ENCODE results near the gene TSEN34. TPM values are rescaled to one million over a fixed set of nuclear protein-coding genes. Genes with fewer than 3 reads are reported as not detected.
"Not testable (repeated sequence)": the region's sequence is repeated elsewhere in the genome, so short reads cannot be mapped to it uniquely, and the experiment has no call there.

TSEN34 gene
- total RNA-seq, 2 experiments from 2014 or later = 8.3 to 12.1 TPM

DNA sequence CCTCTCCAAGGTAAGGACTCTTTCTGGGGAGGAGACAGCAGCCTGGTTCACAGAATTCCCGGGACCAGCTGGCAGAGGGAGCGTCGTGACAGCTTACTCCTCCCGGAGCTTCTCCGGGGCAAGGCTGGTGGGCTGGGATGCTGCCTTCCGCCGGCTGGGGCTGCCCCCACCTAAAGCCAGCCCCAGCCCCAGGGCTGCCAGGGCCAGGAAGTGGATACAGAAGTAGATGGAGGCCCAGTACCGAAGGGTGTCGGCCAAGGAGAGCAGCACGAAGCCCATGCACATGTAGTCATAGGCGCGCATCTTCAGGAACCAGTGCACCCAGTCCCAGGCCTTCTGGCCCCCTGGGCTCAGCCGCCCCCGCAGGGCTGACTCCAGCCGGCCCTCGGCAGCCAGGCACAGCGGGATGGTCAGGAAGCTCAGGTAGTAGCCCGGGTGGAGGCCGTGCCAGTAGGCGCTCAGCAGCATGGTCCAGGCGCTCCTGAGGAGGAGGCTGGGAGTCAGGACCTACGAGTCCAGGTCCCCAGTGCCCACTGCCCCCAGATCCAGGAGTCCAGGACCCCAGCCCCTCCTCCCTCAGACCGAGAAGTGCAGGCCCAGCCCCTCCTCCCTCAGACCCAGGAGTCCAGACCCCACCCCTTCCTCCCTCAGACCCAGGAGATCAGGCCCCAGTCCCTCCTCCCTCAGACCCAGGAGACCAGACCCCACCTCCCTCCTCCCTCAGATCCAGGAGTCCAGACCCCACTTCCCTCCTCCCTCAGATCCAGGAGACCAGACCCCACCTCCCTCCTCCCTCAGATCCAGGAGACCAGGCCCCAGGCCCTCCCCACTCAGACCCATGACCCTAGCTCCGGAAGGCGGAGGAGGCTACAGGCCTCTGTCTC lies 16.9 kb upstream of the TSEN34 start:
- CTCF ChIA-PET = interaction anchor here (0.6 to 1.4 kb wide), 3 partner anchors 14 to 92 kb away, joined by 3 to 6 read pairs (median 3); partner anchors contain the start of gene LENG1
- no peaks in the 10 kb centered on the region for H3K9me3 Mint-ChIP-seq (ENCODE audit: low read depth)
- H3K27ac Mint-ChIP-seq = no peak overlapping the region
- intact Hi-C loops (cut with DNase I, micrococcal nuclease) = loop anchor here in 1 of 2 experiments (2.0 kb wide), 1 partner anchor 15 kb away; the partner anchor contains the start of gene MBOAT7
- H3K4me1 Mint-ChIP-seq = no peaks in the 10 kb centered on the region
- DNase-seq (no peak), ATAC-seq (no peak)
- H3K36me3 Mint-ChIP-seq (ENCODE audit: low read depth) = peaks cover 20% of the 10 kb centered on the region
- H3K27me3 Mint-ChIP-seq = no peaks in the 10 kb centered on the region
- POLR2A ChIA-PET = interaction anchor here (0.7 kb wide), 1 partner anchor 8 kb away, joined by 3 read pairs; no protein-coding TSS in a partner anchor
- no peak overlapping the region for H3K4me3 Mint-ChIP-seq

- DNase-seq (peak; percentile 69), ATAC-seq (peak; percentile 94)
- Mint-ChIP-seq H3K27me3 (no peaks in the 10 kb centered on the region), H3K27ac (no peak overlapping the region), H3K9me3 (ENCODE audit: low read depth) (no peaks in the 10 kb centered on the region), H3K4me3 (no peak overlapping the region), H3K36me3 (ENCODE audit: low read depth) (peaks cover 36% of the 10 kb centered on the region), H3K4me1 (no peaks in the 10 kb centered on the region)
- ChIA-PET CTCF (no interaction called here), POLR2A (interaction anchor here (0.9 kb wide), 1 partner anchor 11 kb away, joined by 3 read pairs; no protein-coding TSS in a partner anchor)
- intact Hi-C loops (cut with DNase I, micrococcal nuclease) = loop anchor here in 1 of 2 experiments (1.0 kb wide), 1 partner anchor 11 kb away; the partner anchor contains the start of gene MBOAT7
These were observed 12.4 kb upstream of the TSEN34 start for GRCh38 chr19:54178581-54179261.

DNA sequence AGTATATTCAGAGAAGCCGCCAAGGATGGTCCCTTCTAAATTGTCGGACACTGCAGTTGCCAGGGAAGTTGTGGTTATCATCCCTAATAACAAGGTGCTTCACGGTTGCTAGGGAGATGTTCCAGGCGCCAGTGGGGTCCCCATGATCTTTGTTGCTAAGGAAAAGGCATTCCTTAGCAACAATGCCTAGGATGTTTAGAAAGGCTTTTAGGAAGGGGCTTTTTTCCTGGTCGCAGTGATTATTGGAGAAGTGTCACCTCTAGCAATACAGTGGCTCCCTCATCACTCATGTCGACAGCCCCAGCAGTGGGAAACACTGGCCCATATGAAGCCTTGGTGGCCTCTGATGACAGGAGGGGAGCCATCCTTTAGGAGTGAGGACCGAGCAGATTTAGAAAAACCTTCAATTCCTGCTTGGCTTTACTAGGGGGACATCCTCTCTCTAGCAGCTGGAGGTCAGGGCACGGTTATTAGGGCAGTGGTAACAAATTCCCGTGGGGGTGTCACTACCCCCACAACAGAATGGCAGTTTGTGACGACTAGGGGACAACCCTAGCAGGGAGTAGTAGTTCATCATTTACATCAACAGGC lies 11.8 kb upstream of the TSEN34 start:
- no peaks in the 10 kb centered on the region for H3K9me3 Mint-ChIP-seq (ENCODE audit: low read depth)
- ChIA-PET POLR2A (interaction anchor here (0.9 kb wide), 1 partner anchor 11 kb away, joined by 3 read pairs; no protein-coding TSS in a partner anchor), CTCF (no interaction called here)
- intact Hi-C loops (cut with DNase I, micrococcal nuclease) = no loop called here
- H3K4me3 Mint-ChIP-seq = no peak overlapping the region
- no peaks in the 10 kb centered on the region for H3K4me1 Mint-ChIP-seq
- H3K36me3 Mint-ChIP-seq (ENCODE audit: low read depth) = peaks cover 41% of the 10 kb centered on the region
- ATAC-seq (no peak), DNase-seq (no peak)
- no peak overlapping the region for H3K27ac Mint-ChIP-seq
- H3K27me3 Mint-ChIP-seq = no peaks in the 10 kb centered on the region

GRCh38 chr19:54179921-54180461 lies 11.1 kb upstream of the TSEN34 start:
- peaks cover 41% of the 10 kb centered on the region for H3K36me3 Mint-ChIP-seq (ENCODE audit: low read depth)

DNA sequence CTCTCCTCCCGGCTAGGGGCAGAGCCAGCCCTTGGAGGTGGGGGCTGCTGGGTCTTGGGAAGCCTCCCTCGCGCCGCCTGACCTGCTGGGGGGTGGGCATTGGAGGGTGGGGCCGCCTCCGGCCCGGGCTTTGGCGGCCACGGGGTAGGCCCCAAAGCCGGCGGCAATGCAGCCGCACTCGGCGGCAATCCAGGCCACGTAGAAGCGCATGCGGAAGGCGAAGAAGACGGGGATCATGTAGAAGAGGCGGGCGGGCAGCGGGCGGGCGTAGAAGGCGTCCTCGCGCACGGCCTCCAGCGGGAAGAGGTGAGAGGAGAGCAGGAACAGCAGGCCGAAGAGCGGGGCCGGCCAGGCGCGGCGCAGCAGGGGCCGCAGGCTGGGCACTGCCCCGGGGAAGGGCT lies 10.4 kb upstream of the TSEN34 start:
- ChIA-PET CTCF (interaction anchor here (0.9 kb wide), 1 partner anchor 11 kb away, joined by 3 read pairs; no protein-coding TSS in a partner anchor), POLR2A (no interaction called here)
- Mint-ChIP-seq H3K9me3 (ENCODE audit: low read depth) (no peaks in the 10 kb centered on the region), H3K4me1 (no peaks in the 10 kb centered on the region), H3K27ac (no peak overlapping the region), H3K36me3 (ENCODE audit: low read depth) (peaks cover 40% of the 10 kb centered on the region), H3K27me3 (no peaks in the 10 kb centered on the region), H3K4me3 (no peak overlapping the region)
- no peak for DNase-seq
- no peak for ATAC-seq
- intact Hi-C loops (cut with DNase I, micrococcal nuclease) = no loop called here

More at GRCh38 chr19:54179921-54180461, 11.1 kb upstream of the TSEN34 start:
- H3K27ac Mint-ChIP-seq = no peak overlapping the region
- DNase-seq = no peak
- ATAC-seq = no peak
- intact Hi-C loops (cut with DNase I, micrococcal nuclease) = no loop called here
- no peaks in the 10 kb centered on the region for H3K4me1 Mint-ChIP-seq
- H3K4me3 Mint-ChIP-seq = no peak overlapping the region
- ChIA-PET POLR2A (no interaction called here), CTCF (interaction anchor here (0.9 kb wide), 1 partner anchor 10 kb away, joined by 3 read pairs; no protein-coding TSS in a partner anchor)
- H3K27me3 Mint-ChIP-seq = no peaks in the 10 kb centered on the region
- H3K9me3 Mint-ChIP-seq (ENCODE audit: low read depth) = no peaks in the 10 kb centered on the region

DNA sequence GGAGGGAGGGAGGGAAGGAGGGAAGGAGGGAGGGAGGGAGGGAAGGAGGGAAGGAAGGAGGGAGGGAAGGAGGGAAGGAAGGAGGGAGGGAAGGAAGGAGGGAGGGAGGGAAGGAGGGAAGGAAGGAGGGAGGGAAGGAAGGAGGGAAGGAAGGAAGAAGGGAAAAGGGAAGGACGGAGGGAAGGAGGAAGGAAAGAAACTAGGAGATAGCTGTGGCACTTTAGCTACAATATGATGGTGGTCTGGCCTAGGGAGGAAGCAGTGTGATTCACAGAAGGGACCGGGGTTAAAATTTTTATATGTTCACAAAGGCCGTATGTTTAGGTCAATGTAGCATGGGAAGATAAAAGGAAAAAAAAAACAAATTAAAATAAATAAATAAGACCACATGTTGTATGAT lies 9.2 kb upstream of the TSEN34 start:
- DNase-seq; H3K9me3 Mint-ChIP-seq (ENCODE audit: low read depth); H3K27ac Mint-ChIP-seq; CTCF ChIA-PET; H3K4me3 Mint-ChIP-seq; ATAC-seq; H3K27me3 Mint-ChIP-seq; intact Hi-C loops (cut with DNase I, micrococcal nuclease); H3K4me1 Mint-ChIP-seq: not testable (repeated sequence)
- POLR2A ChIA-PET = interaction anchor here (1.1 kb wide), 1 partner anchor 9 kb away, joined by 5 read pairs; the partner anchor contains the start of gene TSEN34
- H3K36me3 Mint-ChIP-seq (ENCODE audit: low read depth) = peaks cover 41% of the 10 kb centered on the region

DNA sequence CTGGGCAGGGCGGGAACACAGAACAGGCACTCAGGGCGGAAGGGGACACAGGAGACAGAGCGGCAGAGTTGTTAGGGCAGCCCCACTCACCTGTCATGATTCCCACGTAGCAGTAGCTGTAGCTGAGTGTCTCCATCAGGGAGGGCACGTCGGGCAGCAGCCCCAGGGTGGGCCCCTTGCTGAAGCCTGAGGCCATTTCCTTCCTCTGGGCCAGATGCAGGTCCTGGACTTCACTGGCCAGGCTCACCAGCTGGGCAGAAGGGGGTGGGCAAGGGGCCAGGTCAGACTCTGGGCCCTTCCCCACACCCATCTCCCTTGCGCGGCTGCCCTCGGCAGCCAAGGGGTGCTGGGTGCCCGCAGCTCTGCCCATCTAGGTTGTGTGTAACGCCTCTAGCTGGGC lies 7.7 kb upstream of the TSEN34 start:
- ChIA-PET POLR2A (no interaction called here), CTCF (no interaction called here)
- Mint-ChIP-seq H3K27me3 (no peaks in the 10 kb centered on the region), H3K27ac (no peak overlapping the region), H3K9me3 (ENCODE audit: low read depth) (no peaks in the 10 kb centered on the region), H3K36me3 (ENCODE audit: low read depth) (peaks cover 46% of the 10 kb centered on the region), H3K4me3 (no peak overlapping the region), H3K4me1 (peaks cover 18% of the 10 kb centered on the region)
- no peak for DNase-seq
- intact Hi-C loops (cut with DNase I, micrococcal nuclease) = no loop called here
- no peak for ATAC-seq

DNA sequence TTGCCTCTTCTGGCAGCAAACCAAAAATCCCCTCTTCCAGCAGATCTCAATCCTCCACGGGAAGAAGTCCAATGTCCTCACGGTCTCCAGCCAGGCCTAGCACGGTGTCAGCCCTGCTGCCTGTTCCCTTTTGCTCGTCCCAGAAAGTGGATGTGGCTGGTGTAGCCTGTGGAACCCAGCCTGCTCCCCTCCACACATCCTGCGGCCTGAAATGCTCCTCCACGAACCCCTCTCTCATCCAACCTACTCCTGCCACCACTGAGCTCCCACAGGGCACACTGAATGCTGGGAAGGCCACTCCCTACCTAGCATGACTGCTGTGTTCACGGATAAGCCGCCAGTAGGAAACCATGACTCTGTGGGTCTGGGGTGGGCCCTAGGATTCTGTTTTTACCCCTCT lies 4.8 kb upstream of the TSEN34 start:
- no peak overlapping the region for H3K27ac Mint-ChIP-seq
- ChIA-PET POLR2A (no interaction called here), CTCF (interaction anchor here (0.6 to 1.1 kb wide), 2 partner anchors 92 to 277 kb away, joined by 3 read pairs; partner anchors contain the start of gene LENG9)
- ATAC-seq (no peak), DNase-seq (no peak)
- intact Hi-C loops (cut with DNase I, micrococcal nuclease) = no loop called here
- peaks cover 30% of the 10 kb centered on the region for H3K36me3 Mint-ChIP-seq (ENCODE audit: low read depth)
- peaks cover 19% of the 10 kb centered on the region for H3K4me1 Mint-ChIP-seq
- H3K4me3 Mint-ChIP-seq = no peak overlapping the region
- H3K27me3 Mint-ChIP-seq = no peaks in the 10 kb centered on the region
- H3K9me3 Mint-ChIP-seq (ENCODE audit: low read depth) = no peaks in the 10 kb centered on the region

DNA sequence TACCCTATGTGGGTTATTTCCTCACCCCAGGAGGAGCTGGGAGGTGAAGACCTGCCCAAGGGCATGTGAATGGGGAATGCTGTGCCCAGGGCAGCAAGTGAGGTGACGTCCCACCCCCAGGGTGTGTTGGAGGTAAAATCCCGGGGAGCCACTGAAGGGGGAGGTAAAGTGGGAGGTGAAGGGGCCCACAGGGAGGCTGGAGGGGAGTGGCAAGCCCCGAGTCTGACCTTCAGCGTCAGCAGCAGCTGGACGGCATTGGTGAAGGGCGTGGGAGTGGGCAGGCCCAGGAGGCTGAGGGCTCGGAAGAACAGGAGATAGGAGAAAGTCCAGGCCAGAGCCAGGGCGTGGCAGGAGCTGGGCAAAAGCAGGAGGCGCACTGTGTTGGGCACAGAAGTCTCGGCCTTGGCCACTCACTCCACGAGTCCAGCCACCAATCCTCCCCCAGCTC lies 4.2 kb upstream of the TSEN34 start:
- Mint-ChIP-seq H3K4me3 (peak overlapping the region; percentile 76), H3K27ac (peak overlapping the region; percentile 91), H3K27me3 (no peaks in the 10 kb centered on the region), H3K36me3 (ENCODE audit: low read depth) (peaks cover 29% of the 10 kb centered on the region), H3K4me1 (peaks cover 24% of the 10 kb centered on the region), H3K9me3 (ENCODE audit: low read depth) (no peaks in the 10 kb centered on the region)
- DNase-seq = no peak
- CTCF ChIA-PET = interaction anchor here (1.1 kb wide), 3 partner anchors 11 to 93 kb away, joined by 3 to 4 read pairs (median 4); no protein-coding TSS in a partner anchor
- no peak for ATAC-seq
- POLR2A ChIA-PET = no interaction called here
- intact Hi-C loops (cut with DNase I, micrococcal nuclease) = no loop called here

- peak; percentile 73 for DNase-seq
- peak overlapping the region; percentile 76 for H3K4me3 Mint-ChIP-seq
- peak overlapping the region; percentile 91 for H3K27ac Mint-ChIP-seq
- no peaks in the 10 kb centered on the region for H3K27me3 Mint-ChIP-seq
- no peak for ATAC-seq
- peaks cover 34% of the 10 kb centered on the region for H3K4me1 Mint-ChIP-seq
- ChIA-PET CTCF (interaction anchor here (0.6 to 2.1 kb wide), 7 partner anchors 20 to 1466 kb away, joined by 3 to 14 read pairs (median 5); partner anchors contain the start of genes CNOT3 and U2AF2), POLR2A (interaction anchor here (0.8 to 4.2 kb wide), 4 partner anchors 13 to 50 kb away, joined by 4 to 75 read pairs (median 24); partner anchors contain the start of genes CNOT3 and RPS9)
- peaks cover 37% of the 10 kb centered on the region for H3K36me3 Mint-ChIP-seq (ENCODE audit: low read depth)
- H3K9me3 Mint-ChIP-seq (ENCODE audit: low read depth) = no peaks in the 10 kb centered on the region
- intact Hi-C loops (cut with DNase I, micrococcal nuclease) = loop anchor here (1.0 to 2.0 kb wide), 2 partner anchors 14 to 43 kb away; no protein-coding TSS in a partner anchor
These were observed 2.8 kb upstream of the TSEN34 start for GRCh38 chr19:54188215-54188871.

All from activated CD4-positive, alpha-beta T cell treated with anti-CD3 and anti-CD28 coated beads for 36 hours (primary cell).